Right lobe of liver (tissue), 6 donors: ENCODE data around the gene NOXO1. TPM values are rescaled to one million over a fixed set of nuclear protein-coding genes. Genes with fewer than 3 reads are reported as not detected.
A peak's percentile ranks its signal among the peaks of the same experiment; 100 is the strongest.
"Not testable (repeated sequence)": the region's sequence is repeated elsewhere in the genome, so short reads cannot be mapped to it uniquely, and the experiment has no call there.

Source experiments
- ATAC-seq, 4 donors: fragments of 200-7000 bp; cut with Tn5 transposase; one replicate each; pipeline ENCODE4 v1.9.1; 2020; ENCODE audit warnings: mild to moderate bottlenecking in 4 of 4, moderate library complexity in 4 of 4
- DNase-seq, 3 donors: peaks; one replicate each; pipeline ENCODE4 v3.0.0-alpha.2; 2020
- H3K27ac ChIP-seq, 3 donors: fragments of 200-600 bp; one replicate each; pipeline ENCODE4 v1.8.0; 2022
- H3K27me3 ChIP-seq, 2 donors: fragments of 200-600 bp; one replicate each; pipeline ENCODE4 v1.8.0; 2022
- H3K36me3 ChIP-seq, 4 donors: fragments of 200-600 bp; sonication (generic) in 1 of 4; one replicate each; pipeline versions ENCODE4 v1.5.1 to v1.8.0; 2017 to 2022; ENCODE audit warnings: control low read depth in 1 of 4
- H3K4me1 ChIP-seq, 4 donors: fragments of 200-600 bp; sonication (generic) in 1 of 4; one replicate each; pipeline versions ENCODE4 v1.5.1 to v1.8.0; 2017 to 2022; ENCODE audit warnings: control low read depth in 1 of 4
- H3K4me3 ChIP-seq, 3 donors: fragments of 200-600 bp; one replicate each; pipeline ENCODE4 v1.8.0; 2022
- H3K9me3 ChIP-seq, 4 donors: fragments of 200-600 bp; sonication (generic) in 1 of 4; one replicate each; pipeline versions ENCODE4 v1.5.1 to v1.8.0; 2017 to 2022; ENCODE audit warnings: control low read depth in 1 of 4
- POLR2A ChIP-seq: fragments of 450-650 bp; IDR thresholded peaks from one replicate; pipeline ENCODE4 v1.6.1; 2017; ENCODE audit warnings: antibody characterized with exemption, mild to moderate bottlenecking
- WGBS: methylation state at CpG from one replicate; pipeline ENCODE4 v1.1.6; 2018; ENCODE audit warnings: low coverage, low lambda C conversion rate; ENCODE audit not compliant: insufficient coverage; ENCODE audit errors: missing lambda C conversion rate; 5-methylcytosine and 5-hydroxymethylcytosine counted together
- intact Hi-C, 2 donors: fragments of 100-400 bp; cut with DNase I; formaldehyde crosslinking; loops; one replicate each; pipeline versions ENCODE4 v1.11.2 to v1.14.1; 2022
- total RNA-seq, 6 experiments: library from RNA; depleted of rRNA in 2 of 6; stranded (reverse); fragments of >200 nt in 2 of 6; fragmentation: NEBNext Ultra II Directional in 3 of 6; extraction: Animal tissue kit (Norgen Biotek cat#: 25700) in 3 of 6; gene quantifications; one replicate each; pipeline versions ENCODE4 v1.1.0 to v1.2.4, GENCODE V29; 2016 to 2023
- TF ChIP-seq, protein P1 (sequence below), 4 donors: fragments of 200-600 bp in 3 of 4; fragments of 450-650 bp in 1 of 4; IDR thresholded peaks; one replicate each; pipeline versions ENCODE4 v1.5.1 to v1.8.0; 2016 to 2022; ENCODE audit warnings: antibody characterized with exemption in 4 of 4, mild to moderate bottlenecking in 2 of 4
- donor health status: DM: no; HTN: yes; CAD: no.
- donor health status: DM: no; HTN: no; CAD: no.
- donor health status: DM: no; HTN: no; CAD: no.
- donor health status: DM: no; HTN: yes; CAD: no.
- donor health status: DM: no; HTN: yes; CAD: no.

Gene NOXO1
- total RNA-seq, 6 experiments from 2014 or later = 0.51 to 1.3 (median 0.60) TPM; not detected in 2

DNA sequence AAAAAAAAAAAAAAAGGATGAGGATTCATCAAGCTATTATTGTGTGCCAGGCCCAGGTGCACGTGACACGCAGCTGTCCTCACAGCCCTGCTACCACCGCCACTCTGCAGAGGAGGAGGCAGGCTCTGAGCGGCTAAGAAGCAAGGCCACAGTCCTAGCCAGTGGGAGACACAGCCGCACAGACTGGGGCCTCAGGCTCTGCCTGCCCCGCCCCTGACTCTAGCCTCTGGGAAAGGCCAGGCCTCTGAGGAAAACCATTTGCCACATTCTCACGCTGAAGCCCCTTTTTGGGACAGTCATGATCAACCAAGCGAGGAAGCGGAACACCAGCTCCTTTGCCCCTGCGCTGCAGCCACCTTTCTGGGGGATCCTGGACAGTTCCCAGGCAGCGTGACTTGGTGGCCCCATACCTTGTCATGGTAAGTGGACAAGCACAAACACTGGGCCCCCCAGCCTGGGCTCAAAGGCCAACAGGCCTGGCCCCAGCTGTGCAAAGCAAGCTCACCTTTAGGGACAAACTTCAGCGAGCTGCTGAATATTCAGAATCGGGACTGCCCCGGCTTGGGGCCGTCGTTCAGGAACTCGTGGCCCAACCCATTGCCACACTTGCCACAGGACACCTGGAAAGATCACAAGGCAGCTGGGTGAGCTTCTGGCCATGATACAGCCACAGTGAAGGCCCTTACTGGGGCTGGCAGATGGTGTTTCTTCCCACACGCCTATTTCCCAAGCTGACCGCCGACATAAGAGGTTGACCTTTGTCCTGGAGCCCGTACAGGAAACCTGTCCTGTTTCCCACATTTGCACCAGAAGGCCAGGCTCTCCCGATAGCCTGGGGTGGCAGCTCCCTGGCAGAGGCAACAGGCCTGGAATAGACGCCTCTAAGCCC lies 40.8 kb downstream of the NOXO1 start:
- peak overlapping the region; percentile 36 to 85 (median 73) for H3K27ac ChIP-seq
- H3K36me3 ChIP-seq = peaks cover 0 to 41% (median 17%) of the 10 kb centered on the region in 4 donors
- peak; percentile 87 for TF ChIP-seq POLR2A
- TF ChIP-seq, protein P1, sequence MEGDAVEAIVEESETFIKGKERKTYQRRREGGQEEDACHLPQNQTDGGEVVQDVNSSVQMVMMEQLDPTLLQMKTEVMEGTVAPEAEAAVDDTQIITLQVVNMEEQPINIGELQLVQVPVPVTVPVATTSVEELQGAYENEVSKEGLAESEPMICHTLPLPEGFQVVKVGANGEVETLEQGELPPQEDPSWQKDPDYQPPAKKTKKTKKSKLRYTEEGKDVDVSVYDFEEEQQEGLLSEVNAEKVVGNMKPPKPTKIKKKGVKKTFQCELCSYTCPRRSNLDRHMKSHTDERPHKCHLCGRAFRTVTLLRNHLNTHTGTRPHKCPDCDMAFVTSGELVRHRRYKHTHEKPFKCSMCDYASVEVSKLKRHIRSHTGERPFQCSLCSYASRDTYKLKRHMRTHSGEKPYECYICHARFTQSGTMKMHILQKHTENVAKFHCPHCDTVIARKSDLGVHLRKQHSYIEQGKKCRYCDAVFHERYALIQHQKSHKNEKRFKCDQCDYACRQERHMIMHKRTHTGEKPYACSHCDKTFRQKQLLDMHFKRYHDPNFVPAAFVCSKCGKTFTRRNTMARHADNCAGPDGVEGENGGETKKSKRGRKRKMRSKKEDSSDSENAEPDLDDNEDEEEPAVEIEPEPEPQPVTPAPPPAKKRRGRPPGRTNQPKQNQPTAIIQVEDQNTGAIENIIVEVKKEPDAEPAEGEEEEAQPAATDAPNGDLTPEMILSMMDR (IDR thresholded peaks at IDR 0.05) = no peak
- no peaks in the 10 kb centered on the region for H3K9me3 ChIP-seq
- H3K4me3 ChIP-seq = peak overlapping the region; percentile 75 to 83 (median 79)
- no peaks in the 10 kb centered on the region for H3K27me3 ChIP-seq
- DNase-seq = peak; percentile 58 to 90 (median 87)
- H3K4me1 ChIP-seq = peaks cover 0 to 48% (median 16%) of the 10 kb centered on the region in 4 donors
- 20% methylated on average over 1 of the region's 23 CpGs for WGBS
- intact Hi-C loops = no loop called here
- peak; percentile 27 to 51 (median 44) for ATAC-seq

DNA sequence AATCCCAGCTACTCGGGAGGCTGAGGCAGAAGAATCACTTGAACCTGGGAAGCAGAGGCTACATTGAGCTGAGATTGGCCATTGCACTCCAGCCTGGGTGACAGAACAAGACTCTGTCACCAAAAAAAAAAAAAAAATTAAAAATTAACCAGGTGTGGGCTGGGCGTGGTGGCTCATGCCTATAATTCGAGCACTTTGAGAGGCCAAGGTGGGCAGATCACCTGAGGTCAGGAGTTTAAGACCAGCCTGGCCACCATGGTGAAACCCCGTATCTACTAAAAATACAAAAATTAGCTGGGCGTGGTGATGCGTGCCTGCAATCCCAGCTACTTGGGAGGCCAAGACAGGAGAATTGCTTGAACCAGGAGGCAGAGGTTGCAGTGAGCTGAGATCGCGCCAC lies 41.4 kb downstream of the NOXO1 start:
- H3K9me3 ChIP-seq, intact Hi-C loops, H3K27me3 ChIP-seq, ATAC-seq: not testable (repeated sequence)
- H3K4me1 ChIP-seq = peaks cover 0 to 48% (median 16%) of the 10 kb centered on the region in 4 donors
- H3K36me3 ChIP-seq = peaks cover 0 to 41% (median 17%) of the 10 kb centered on the region in 4 donors
- H3K27ac ChIP-seq = peak overlapping the region in 1 of 3 donors; percentile 85
- WGBS = 39% methylated on average over 8 of the region's 8 CpGs
- DNase-seq = peak in 1 of 3 donors; percentile 45
- peak overlapping the region in 2 of 3 donors; percentile 75 to 83 for H3K4me3 ChIP-seq

DNA sequence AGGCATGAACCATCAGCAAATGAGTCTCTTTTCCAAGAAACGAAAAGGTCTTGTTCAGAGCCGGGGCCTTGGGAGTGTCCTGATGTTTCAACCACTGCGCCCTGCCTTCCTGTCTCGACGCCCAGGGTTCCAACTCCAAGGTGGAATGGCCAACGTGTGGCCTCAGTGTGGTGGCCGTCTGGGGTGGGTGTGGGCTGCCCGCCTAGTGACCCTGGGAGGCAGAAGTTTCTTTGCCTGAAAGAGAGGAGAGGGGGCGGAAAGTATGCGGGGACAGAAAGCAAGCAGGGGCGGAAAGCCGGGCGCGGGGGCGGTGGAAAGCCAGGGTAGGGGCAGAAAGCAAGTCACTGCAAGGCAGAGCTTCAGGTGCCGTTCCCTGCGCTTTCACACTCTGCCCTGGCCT lies 42.4 kb downstream of the NOXO1 start:
- H3K9me3 ChIP-seq = no peaks in the 10 kb centered on the region
- peak overlapping the region; percentile 13 to 85 (median 13) for H3K27ac ChIP-seq
- WGBS = 25% methylated on average over 6 of the region's 17 CpGs
- no peak for TF ChIP-seq POLR2A
- TF ChIP-seq, protein P1 (IDR thresholded peaks at IDR 0.05) = no peak
- no peaks in the 10 kb centered on the region for H3K27me3 ChIP-seq
- H3K36me3 ChIP-seq = peaks cover 0 to 41% (median 17%) of the 10 kb centered on the region in 4 donors
- H3K4me1 ChIP-seq = peaks cover 0 to 47% (median 16%) of the 10 kb centered on the region in 4 donors
- intact Hi-C loops = no loop called here
- H3K4me3 ChIP-seq = no peak overlapping the region
- DNase-seq (peak in 1 of 3 donors; percentile 51), ATAC-seq (no peak)

DNA sequence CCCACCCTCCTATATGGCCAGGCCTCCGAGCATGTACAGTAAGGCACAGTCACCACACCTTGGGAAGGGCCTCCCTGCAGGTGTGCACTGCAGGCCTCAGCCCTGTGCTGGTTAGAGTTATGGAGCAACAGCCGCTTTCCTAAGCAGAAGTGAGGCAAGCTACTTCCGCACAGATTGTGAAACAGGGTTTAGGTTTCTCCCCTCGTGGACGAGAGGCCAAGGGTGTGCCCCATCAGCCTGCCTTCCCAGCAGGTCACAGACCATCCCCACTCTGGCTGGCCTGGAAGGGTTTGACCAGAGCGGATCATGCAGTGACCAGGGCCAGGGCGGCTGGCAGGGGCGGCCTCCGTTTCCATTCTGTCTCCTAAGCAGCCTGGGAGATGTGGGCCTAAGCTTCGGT lies 43.0 kb downstream of the NOXO1 start:
- Histone ChIP-seq H3K27ac (peak overlapping the region; percentile 13 to 85 (median 13)), H3K4me3 (no peak overlapping the region), H3K27me3 (no peaks in the 10 kb centered on the region), H3K4me1 (peaks cover 0 to 46% (median 16%) of the 10 kb centered on the region in 4 donors), H3K9me3 (no peaks in the 10 kb centered on the region), H3K36me3 (peaks cover 0 to 41% (median 17%) of the 10 kb centered on the region in 4 donors)
- DNase-seq = peak; percentile 73 to 87 (median 87)
- 37% methylated on average over 7 of the region's 10 CpGs for WGBS
- peak in 3 of 4 donors; percentile 9 to 21 (median 18) for ATAC-seq
- intact Hi-C loops = no loop called here
- TF ChIP-seq POLR2A = peak; percentile 56
- TF ChIP-seq, protein P1 (IDR thresholded peaks at IDR 0.05) = no peak
